Ishikawa (cell line): ENCODE results near the gene MUC3A.

Source experiments
- TEAD4 ChIP-seq: IDR thresholded peaks from 2 replicates; pipeline ENCODE4 v1.6.1; 2012
- YY1 ChIP-seq: IDR thresholded peaks from 2 replicates; pipeline ENCODE4 v1.6.1; 2012; ENCODE audit warnings: low read depth

DNA sequence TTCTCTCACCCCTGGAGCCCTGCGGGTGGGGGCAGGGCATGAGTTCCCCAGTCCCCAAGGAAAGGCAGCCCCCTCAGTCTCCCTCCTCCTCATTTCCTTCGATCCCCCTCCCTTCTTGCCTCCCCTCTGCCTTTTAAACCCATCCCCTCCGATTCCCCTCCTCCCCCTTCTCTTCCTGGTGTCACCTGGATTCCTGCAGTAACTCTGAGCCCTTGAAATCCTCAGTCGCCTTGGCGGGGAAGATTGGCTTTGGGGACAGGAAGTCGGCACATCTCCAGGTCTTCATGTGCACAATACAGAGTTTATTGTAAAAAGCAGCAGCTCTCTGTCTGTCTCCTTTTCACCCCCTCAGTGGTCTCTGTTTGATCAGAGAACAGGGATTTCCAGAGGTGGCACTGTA lies 18.7 kb downstream of the MUC3A start:
- TF ChIP-seq TEAD4 (no peak), YY1 (no peak)
